Calu3 (cell line): ENCODE data around the gene ABHD3. TPM values are rescaled to one million over a fixed set of nuclear protein-coding genes. Genes with fewer than 3 reads are reported as not detected.
"Not testable (repeated sequence)": the region's sequence is repeated elsewhere in the genome, so short reads cannot be mapped to it uniquely, and the experiment has no call there.

Source experiments
- BruUV-seq: library from RNA; stranded (reverse); fragments of 400-500 nt; replicated peaks from 2 replicates; lab custom pipeline; 2021; lab: Mats Ljungman, UMichigan
- CTCF ChIA-PET: fragments of 300-600 bp; sonication (Branson Sonifier 250); formaldehyde crosslinking; loops from one replicate; lab custom pipeline; 2022; ENCODE audit warnings: antibody characterized with exemption; lab: Charles Lee
- DNase-seq: peaks from one replicate; pipeline ENCODE4 v3.0.0; 2022
- H3K27ac Mint-ChIP-seq: one replicate; pipeline ENCODE4 v1.8.0; 2022; ENCODE audit warnings: mixed read lengths; ENCODE audit not compliant: unreplicated experiment
- H3K27me3 Mint-ChIP-seq: one replicate; pipeline ENCODE4 v1.8.0; 2022; ENCODE audit warnings: mixed read lengths; ENCODE audit not compliant: unreplicated experiment
- H3K36me3 Mint-ChIP-seq: one replicate; pipeline ENCODE4 v1.8.0; 2022; ENCODE audit warnings: mild to moderate bottlenecking, moderate library complexity, mixed read lengths; ENCODE audit not compliant: insufficient read depth, unreplicated experiment
- H3K4me1 Mint-ChIP-seq: one replicate; pipeline ENCODE4 v1.8.0; 2022; ENCODE audit warnings: mild to moderate bottlenecking, low read depth, mixed read lengths; ENCODE audit not compliant: unreplicated experiment
- H3K4me3 Mint-ChIP-seq: one replicate; pipeline ENCODE4 v1.8.0; 2022; ENCODE audit warnings: mild to moderate bottlenecking, low read depth, moderate library complexity, mixed read lengths; ENCODE audit not compliant: unreplicated experiment
- H3K9me3 Mint-ChIP-seq: one replicate; pipeline ENCODE4 v1.8.0; 2022; ENCODE audit warnings: low read depth, mixed read lengths; ENCODE audit not compliant: unreplicated experiment
- intact Hi-C: fragments of 100-400 bp; cut with micrococcal nuclease; formaldehyde crosslinking; loops from one replicate; pipeline ENCODE4 v1.10.0; 2022; ENCODE audit not compliant: unreplicated experiment
- total RNA-seq: library from RNA; stranded (reverse); gene quantifications from 2 replicates; pipeline ENCODE4 v1.2.3, GENCODE V29; 2022
- TF ChIP-seq, protein P1 (sequence below): fragments of 200-600 bp; IDR thresholded peaks from one replicate; pipeline ENCODE4 v1.8.0; 2022; ENCODE audit warnings: antibody characterized with exemption; ENCODE audit not compliant: unreplicated experiment

The ABHD3 gene
- total RNA-seq, 1 experiment from 2014 or later: 43.5 TPM

DNA sequence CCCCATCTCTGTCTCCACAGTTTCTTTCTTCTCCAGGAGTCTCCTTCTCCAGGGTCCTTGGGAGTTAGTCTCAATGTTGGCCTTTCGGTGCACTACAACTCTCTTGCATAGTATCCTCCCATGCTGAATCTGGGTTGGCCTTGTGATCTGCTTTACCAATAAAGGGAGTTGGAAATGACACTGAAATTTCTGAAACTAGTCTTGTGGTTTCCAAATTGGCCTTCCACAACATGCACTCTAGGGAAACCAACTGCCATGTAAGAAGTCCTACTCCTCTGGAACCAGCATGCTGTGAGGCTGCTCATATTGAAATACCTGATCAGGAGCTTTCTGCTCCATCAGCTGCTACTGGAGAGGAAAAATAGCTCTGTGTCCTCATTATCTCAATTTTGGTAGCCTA lies 9.9 kb upstream of the ABHD3 start:
- no peaks in the 10 kb centered on the region for H3K4me1 Mint-ChIP-seq
- DNase-seq: no peak
- no peaks in the 10 kb centered on the region for H3K27me3 Mint-ChIP-seq
- peaks cover 16% of the 10 kb centered on the region for H3K9me3 Mint-ChIP-seq
- H3K36me3 Mint-ChIP-seq: peaks cover 11% of the 10 kb centered on the region
- H3K27ac Mint-ChIP-seq: no peak overlapping the region
- intact Hi-C loops: no loop called here
- no peak overlapping the region for H3K4me3 Mint-ChIP-seq
- CTCF ChIA-PET: interaction anchor here (0.6 to 1.1 kb wide), 4 partner anchors 12 to 533 kb away, joined by 3 to 10 read pairs (median 5); no protein-coding TSS in a partner anchor
- TF ChIP-seq, protein P1, sequence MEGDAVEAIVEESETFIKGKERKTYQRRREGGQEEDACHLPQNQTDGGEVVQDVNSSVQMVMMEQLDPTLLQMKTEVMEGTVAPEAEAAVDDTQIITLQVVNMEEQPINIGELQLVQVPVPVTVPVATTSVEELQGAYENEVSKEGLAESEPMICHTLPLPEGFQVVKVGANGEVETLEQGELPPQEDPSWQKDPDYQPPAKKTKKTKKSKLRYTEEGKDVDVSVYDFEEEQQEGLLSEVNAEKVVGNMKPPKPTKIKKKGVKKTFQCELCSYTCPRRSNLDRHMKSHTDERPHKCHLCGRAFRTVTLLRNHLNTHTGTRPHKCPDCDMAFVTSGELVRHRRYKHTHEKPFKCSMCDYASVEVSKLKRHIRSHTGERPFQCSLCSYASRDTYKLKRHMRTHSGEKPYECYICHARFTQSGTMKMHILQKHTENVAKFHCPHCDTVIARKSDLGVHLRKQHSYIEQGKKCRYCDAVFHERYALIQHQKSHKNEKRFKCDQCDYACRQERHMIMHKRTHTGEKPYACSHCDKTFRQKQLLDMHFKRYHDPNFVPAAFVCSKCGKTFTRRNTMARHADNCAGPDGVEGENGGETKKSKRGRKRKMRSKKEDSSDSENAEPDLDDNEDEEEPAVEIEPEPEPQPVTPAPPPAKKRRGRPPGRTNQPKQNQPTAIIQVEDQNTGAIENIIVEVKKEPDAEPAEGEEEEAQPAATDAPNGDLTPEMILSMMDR: no peak
- BruUV-seq: no TSS peak

DNA sequence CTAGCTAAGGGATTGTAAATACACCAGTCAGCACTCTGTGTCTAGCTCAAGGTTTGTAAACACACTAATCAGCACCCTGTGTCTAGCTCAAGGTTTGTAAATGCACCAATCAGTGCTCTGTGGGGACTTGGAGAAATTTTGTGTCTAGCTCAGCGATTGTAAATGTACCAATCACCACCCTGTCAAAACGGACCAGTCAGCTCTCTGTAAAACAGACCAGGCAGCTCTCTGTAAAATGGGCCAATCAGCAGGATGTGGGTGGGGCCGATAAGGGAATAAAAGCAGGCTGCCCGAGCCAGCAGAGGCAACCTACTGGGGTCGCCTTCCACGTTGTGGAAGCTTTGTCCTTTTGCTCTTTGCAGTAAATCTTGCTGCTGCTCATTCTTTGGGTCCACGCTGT lies 2.6 kb upstream of the ABHD3 start:
- H3K27me3 Mint-ChIP-seq, CTCF ChIA-PET, H3K4me1 Mint-ChIP-seq, DNase-seq, H3K9me3 Mint-ChIP-seq, H3K27ac Mint-ChIP-seq, intact Hi-C loops, H3K4me3 Mint-ChIP-seq, BruUV-seq: not testable (repeated sequence)
- peaks cover 36% of the 10 kb centered on the region for H3K36me3 Mint-ChIP-seq

DNA sequence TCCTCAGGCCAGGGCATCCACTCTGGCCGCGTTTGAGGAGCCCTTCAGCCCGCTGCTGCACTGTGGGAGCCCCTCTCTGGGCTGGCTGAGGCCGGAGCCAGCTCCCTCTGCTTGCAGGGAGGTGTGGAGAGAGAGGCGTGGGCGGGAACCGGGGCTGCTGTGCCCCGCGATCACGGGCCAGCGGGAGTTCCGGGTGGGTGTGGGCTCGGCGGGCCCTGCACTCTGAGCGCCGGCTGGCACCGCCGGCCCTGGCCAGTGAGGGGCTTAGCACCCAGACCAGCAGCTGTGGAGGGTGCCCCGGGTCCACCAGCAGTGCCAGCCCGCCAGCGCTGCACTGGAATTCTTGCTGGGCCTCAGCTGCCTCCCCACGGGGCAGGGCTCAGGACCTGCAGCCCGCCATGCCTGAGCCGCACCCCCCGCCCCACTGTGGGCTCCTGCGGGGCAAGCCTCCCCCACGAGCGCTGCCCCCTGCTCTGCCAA lies 1.9 kb upstream of the ABHD3 start:
- CTCF ChIA-PET: no interaction called here

DNA sequence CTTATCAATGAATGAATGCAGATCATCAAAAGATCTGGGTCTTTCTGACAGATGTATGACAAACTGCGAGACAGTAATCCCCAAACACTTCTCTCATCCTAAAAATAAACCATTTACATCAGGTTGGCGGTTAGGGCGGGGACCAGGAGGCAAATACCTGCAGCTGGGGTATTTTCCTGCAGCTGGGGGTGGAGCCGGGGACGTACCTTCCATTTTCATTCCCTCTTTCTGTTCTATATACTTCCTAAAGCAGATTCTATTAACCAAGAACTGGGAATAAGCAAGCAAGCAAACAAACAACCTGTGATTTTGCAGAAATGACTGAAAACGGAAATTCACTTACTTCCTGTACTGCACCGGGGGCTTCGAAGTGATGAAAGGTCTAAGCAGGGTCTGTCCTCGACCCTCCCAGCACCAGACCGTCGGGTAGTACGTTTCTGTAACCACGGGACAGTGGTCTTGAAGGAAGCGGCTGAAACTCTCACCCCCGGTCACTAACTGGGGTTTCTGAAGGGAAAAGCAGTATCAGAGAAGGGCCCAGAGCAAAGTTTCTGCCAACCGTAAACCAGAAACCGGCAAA lies 1.2 kb downstream of the ABHD3 start:
- CTCF ChIA-PET: interaction anchor here (0.8 to 1.2 kb wide), 2 partner anchors 11 to 980 kb away, joined by 3 to 10 read pairs; no protein-coding TSS in a partner anchor
- peaks cover 50% of the 10 kb centered on the region for H3K36me3 Mint-ChIP-seq

More for the DNA sequence above, 1.9 kb upstream of the ABHD3 start:
- H3K27me3 Mint-ChIP-seq: no peaks in the 10 kb centered on the region
- no peak overlapping the region for H3K4me3 Mint-ChIP-seq
- TF ChIP-seq, protein P1: no peak
- H3K27ac Mint-ChIP-seq: no peak overlapping the region
- no TSS peak for BruUV-seq
- intact Hi-C loops: no loop called here
- no peaks in the 10 kb centered on the region for H3K9me3 Mint-ChIP-seq
- DNase-seq: no peak
- peaks cover 7% of the 10 kb centered on the region for H3K4me1 Mint-ChIP-seq
- H3K36me3 Mint-ChIP-seq: peaks cover 30% of the 10 kb centered on the region

More for the DNA sequence above, 1.2 kb downstream of the ABHD3 start:
- Mint-ChIP-seq H3K27ac (peak overlapping the region; percentile 63), H3K9me3 (no peaks in the 10 kb centered on the region), H3K27me3 (no peaks in the 10 kb centered on the region), H3K4me3 (peak overlapping the region; percentile 88), H3K4me1 (peaks cover 7% of the 10 kb centered on the region)
- intact Hi-C loops: loop anchor here (5.0 kb wide), 2 partner anchors 36 to 91 kb away; partner anchors contain the start of gene SNRPD1
- DNase-seq: peak; percentile 45
- TF ChIP-seq, protein P1: no peak
- BruUV-seq: no TSS peak
